HTERT RPE-1 (cell line): Measurements from ENCODE around the gene ZNF503.

Experiments used
- in situ Hi-C: fragments of 300-500 bp; cut with MboI; formaldehyde crosslinking; loops from 4 replicates; pipeline ENCODE4 v1.14.3; 2020; ENCODE audit warnings: low sequenced_read_pairs

Gene ZNF503

DNA sequence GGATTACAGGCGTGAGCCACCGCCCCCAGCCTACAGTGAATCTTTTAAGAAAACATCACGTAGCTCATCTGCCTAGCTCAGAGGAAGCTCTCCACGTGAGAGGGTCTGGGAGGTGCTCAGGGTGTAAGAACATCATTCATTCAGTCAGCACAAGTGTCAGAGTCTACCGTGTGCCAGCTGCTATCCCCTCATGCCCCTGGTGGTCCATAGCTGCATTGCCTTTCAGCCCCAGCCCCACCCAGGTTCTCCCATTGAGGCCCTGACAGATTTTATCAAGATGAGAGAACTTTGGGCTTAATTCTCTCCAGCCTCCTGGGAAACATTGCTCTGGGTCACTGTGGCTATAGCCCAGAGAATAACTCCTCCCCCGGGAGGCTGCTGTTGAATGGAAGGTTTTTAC is 45.1 kb downstream of the ZNF503 start:
- in situ Hi-C loops, result no loop called here

DNA sequence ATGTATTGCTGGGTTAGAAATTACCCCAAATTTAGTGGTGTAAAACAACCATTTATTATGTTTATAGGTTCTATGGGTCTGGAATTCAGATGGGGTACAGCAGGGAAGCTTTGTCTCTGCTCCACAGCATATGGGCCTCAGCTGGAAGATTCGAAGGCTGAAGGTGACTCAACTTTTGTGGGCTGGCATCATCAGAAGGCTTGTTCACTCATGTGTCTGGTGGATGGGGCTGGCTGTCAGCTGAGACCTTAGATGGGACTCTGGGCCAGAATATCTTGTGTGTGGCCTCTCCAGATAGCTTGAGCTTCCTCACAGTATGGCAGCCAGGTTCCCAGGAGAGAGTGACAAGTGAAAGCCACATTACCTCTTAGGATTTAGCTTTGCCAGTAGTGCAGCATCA is 45.9 kb downstream of the ZNF503 start:
- in situ Hi-C loops, result no loop called here

DNA sequence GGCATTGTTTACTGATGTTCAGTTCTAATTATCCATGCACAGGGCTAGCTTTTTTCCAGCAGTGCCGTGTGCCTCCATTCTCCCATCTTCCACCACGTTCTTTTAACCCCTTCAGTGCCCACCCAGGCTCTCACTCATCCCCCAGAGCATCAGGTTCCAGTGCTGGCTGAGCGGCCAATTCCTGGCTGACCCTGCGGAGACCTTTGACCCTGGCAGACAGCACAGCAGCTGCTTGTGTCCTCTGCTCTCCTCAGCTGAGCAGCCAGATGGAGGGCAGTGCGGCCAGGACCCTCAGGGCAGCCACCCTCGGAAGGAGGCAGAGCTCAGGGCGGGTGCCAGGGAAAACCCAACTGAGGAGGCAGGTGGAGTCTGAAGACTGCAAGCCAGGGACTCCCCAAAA is 48.4 kb downstream of the ZNF503 start:
- in situ Hi-C loops, result no loop called here

DNA sequence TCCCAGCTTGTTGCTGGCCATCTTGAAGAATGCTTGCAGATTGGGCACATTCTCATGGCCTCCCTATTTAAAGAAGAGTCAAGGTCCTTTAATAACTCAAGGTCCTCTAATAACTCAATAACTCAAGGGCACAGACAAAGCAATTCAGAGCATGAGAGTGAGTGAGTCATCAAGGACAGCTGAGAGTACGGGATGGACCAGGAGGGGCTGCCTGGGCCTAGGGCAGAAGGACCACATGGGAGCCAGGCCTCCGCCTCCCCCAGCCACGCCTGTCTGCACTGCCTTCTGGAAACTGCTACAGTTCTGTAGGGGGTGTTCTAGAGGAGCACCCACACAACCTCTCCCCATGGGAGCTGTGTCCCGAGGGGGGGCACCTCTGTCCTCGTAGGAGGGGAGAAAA is 48.9 kb downstream of the ZNF503 start:
- in situ Hi-C loops, result no loop called here

DNA sequence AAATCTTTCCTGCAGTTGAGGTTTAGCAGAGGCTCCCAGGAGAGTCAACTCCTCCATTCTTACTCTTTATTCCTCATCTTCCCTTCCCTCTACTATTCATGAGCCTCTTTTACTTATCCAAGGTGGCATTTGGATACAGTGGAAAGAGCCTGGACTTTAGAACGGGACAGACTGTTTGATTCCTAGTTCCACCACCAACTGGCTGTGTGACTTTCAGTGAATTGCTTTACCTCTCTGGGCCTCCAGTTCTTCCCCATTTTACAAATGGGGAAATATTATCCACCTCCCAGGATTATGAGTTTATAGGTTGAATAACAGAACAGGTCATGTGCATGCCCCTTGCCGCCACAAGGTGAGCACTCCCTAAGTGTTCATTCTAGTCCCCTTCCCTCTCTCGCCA is 49.9 kb downstream of the ZNF503 start:
- in situ Hi-C loops, result no loop called here

DNA sequence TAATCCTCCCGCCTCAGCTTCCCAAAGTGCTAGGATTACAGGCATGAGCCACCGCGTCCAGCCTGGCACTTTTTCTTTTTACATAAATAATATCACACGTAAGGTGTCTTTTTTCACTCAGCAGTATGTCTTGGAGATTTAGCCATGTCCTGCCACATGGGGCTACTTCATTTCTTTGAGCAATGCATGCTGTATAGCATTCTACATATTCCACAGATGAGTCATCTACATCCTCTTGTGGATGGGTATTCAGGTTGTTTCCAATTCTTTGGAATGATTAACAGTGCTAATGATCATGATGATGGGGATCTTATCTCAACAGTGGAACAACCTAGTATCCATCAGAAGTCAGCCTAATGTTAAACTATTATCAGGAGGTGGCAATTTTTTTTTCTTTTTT is 50.8 kb downstream of the ZNF503 start:
- in situ Hi-C loops, result no loop called here
